H9 (cell line): ENCODE data around the gene IMPDH1. TPM values are rescaled to one million over a fixed set of nuclear protein-coding genes. Genes with fewer than 3 reads are reported as not detected.

Experiments used
- DNase-seq: peaks from one replicate; pipeline ENCODE4 v3.0.0-alpha.2; 2017
- H2AFZ ChIP-seq: one replicate; pipeline ENCODE4 v1.6.1; 2013; ENCODE audit warnings: mild to moderate bottlenecking, low read length, control low read depth, moderate library complexity
- H2AK5ac ChIP-seq: 2 replicates; pipeline ENCODE4 v1.6.1; 2013; ENCODE audit warnings: low read length, control low read depth, mixed read lengths; ENCODE audit not compliant: insufficient read length
- H2BK120ac ChIP-seq: one replicate; pipeline ENCODE4 v1.6.1; 2013; ENCODE audit warnings: low read depth, mild to moderate bottlenecking, low read length, control low read depth, inconsistent platforms; ENCODE audit not compliant: poor library complexity, severe bottlenecking
- H2BK12ac ChIP-seq: 2 replicates; pipeline ENCODE4 v1.6.1; 2013; ENCODE audit warnings: low read length, control low read depth, mixed read lengths, low read depth; ENCODE audit not compliant: insufficient read length
- H2BK15ac ChIP-seq: 2 replicates; pipeline ENCODE4 v1.6.1; 2013; ENCODE audit warnings: low read depth, low read length, control low read depth
- H2BK20ac ChIP-seq: one replicate; pipeline ENCODE4 v1.6.1; 2013; ENCODE audit warnings: low read depth, mild to moderate bottlenecking, low read length, control low read depth, inconsistent platforms; ENCODE audit not compliant: poor library complexity, severe bottlenecking
- H2BK5ac ChIP-seq: 2 replicates; pipeline ENCODE4 v1.6.1; 2013; ENCODE audit warnings: low read length, control low read depth, mixed read lengths; ENCODE audit not compliant: insufficient read length
- H3K14ac ChIP-seq: 2 replicates; pipeline ENCODE4 v1.6.1; 2013; ENCODE audit warnings: low read length, control low read depth; ENCODE audit not compliant: insufficient read depth
- H3K18ac ChIP-seq: 2 replicates; pipeline ENCODE4 v1.6.1; 2013; ENCODE audit warnings: low read depth, mild to moderate bottlenecking, mixed read lengths, low read length, control low read depth; ENCODE audit not compliant: insufficient read length
- H3K23ac ChIP-seq: 2 replicates; pipeline ENCODE4 v1.6.1; 2013; ENCODE audit warnings: low read length, control low read depth, mixed read lengths, low read depth; ENCODE audit not compliant: insufficient read length
- H3K23me2 ChIP-seq: 2 replicates; pipeline ENCODE4 v1.6.1; 2013; ENCODE audit warnings: low read depth, mild to moderate bottlenecking, mixed read lengths, low read length, control low read depth; ENCODE audit not compliant: insufficient read length, poor library complexity, severe bottlenecking
- H3K27ac ChIP-seq: 2 replicates; pipeline ENCODE4 v1.5.1; 2013; ENCODE audit warnings: low read length, control low read depth, mixed read lengths, low read depth; ENCODE audit not compliant: insufficient read length
- H3K27me3 ChIP-seq: 2 replicates; pipeline ENCODE4 v1.6.1; 2013; ENCODE audit warnings: low read length, control low read depth, inconsistent platforms; ENCODE audit not compliant: insufficient read depth
- H3K4ac ChIP-seq: 2 replicates; pipeline ENCODE4 v1.6.1; 2013; ENCODE audit warnings: low read depth, mild to moderate bottlenecking, control low read depth, inconsistent platforms, low read length, moderate library complexity
- H3K4me1 ChIP-seq: 2 replicates; pipeline ENCODE4 v1.6.1; 2013; ENCODE audit warnings: low read length, control low read depth, inconsistent platforms; ENCODE audit not compliant: insufficient read depth
- H3K4me2 ChIP-seq: 2 replicates; pipeline ENCODE4 v1.6.1; 2013; ENCODE audit warnings: low read length, control low read depth, mixed read lengths; ENCODE audit not compliant: insufficient read length, insufficient read depth
- H3K56ac ChIP-seq: 2 replicates; pipeline ENCODE4 v1.6.1; 2013; ENCODE audit warnings: low read depth, mild to moderate bottlenecking, mixed read lengths, low read length, control low read depth; ENCODE audit not compliant: insufficient read length
- H3K79me1 ChIP-seq: 2 replicates; pipeline ENCODE4 v1.6.1; 2013; ENCODE audit warnings: low read depth, mild to moderate bottlenecking, moderate library complexity, low read length, control low read depth, inconsistent platforms; ENCODE audit not compliant: insufficient read depth, poor library complexity, severe bottlenecking
- H3K79me2 ChIP-seq: 2 replicates; pipeline ENCODE4 v1.6.1; 2013; ENCODE audit warnings: low read length, control low read depth, inconsistent platforms; ENCODE audit not compliant: insufficient read depth
- H3K9ac ChIP-seq: 2 replicates; pipeline ENCODE4 v1.6.1; 2013; ENCODE audit warnings: low read length, control low read depth, mixed read lengths; ENCODE audit not compliant: insufficient read length; ENCODE audit errors: extremely low read depth
- H3K9me3 ChIP-seq: one replicate; pipeline ENCODE4 v1.6.1; 2013; ENCODE audit warnings: low read depth, low read length, inconsistent platforms; ENCODE audit not compliant: control insufficient read depth
- H3T11ph ChIP-seq: one replicate; pipeline ENCODE4 v1.6.1; 2013; ENCODE audit warnings: mild to moderate bottlenecking, low read length, control low read depth, inconsistent platforms
- H4K20me1 ChIP-seq: one replicate; pipeline ENCODE4 v1.6.1; 2013; ENCODE audit not compliant: control insufficient read depth, insufficient read length, insufficient read depth
- H4K5ac ChIP-seq: 2 replicates; pipeline ENCODE4 v1.6.1; 2013; ENCODE audit warnings: low read depth, mild to moderate bottlenecking, mixed read lengths, low read length, control low read depth; ENCODE audit not compliant: insufficient read length
- H4K8ac ChIP-seq: replicated peaks from 2 replicates; pipeline ENCODE4 v1.6.1; 2013; ENCODE audit warnings: low read length, control low read depth, mixed read lengths, low read depth; ENCODE audit not compliant: insufficient read length
- H4K91ac ChIP-seq: 2 replicates; pipeline ENCODE4 v1.6.1; 2013; ENCODE audit warnings: low read depth, mild to moderate bottlenecking, moderate library complexity, mixed read lengths, low read length, control low read depth; ENCODE audit not compliant: insufficient read length
- H3K27ac Mint-ChIP-seq, 3 experiments: 2 replicates in 2 of 3; 3 replicates in 1 of 3; pipeline ENCODE4 v1.8.0; 2020 to 2021; ENCODE audit warnings: mixed read lengths in 3 of 3, mild to moderate bottlenecking in 1 of 3, moderate library complexity in 1 of 3
- H3K27me3 Mint-ChIP-seq: 2 replicates; pipeline ENCODE4 v1.8.0; 2021; ENCODE audit warnings: low read depth, mild to moderate bottlenecking, moderate library complexity, mixed read lengths
- H3K36me3 Mint-ChIP-seq, 3 experiments: 2 replicates in 2 of 3; 3 replicates in 1 of 3; pipeline ENCODE4 v1.8.0; 2020 to 2021; ENCODE audit warnings: low read depth in 3 of 3, mixed read lengths in 3 of 3; ENCODE audit not compliant: insufficient read depth in 1 of 3
- H3K4me1 Mint-ChIP-seq, 2 experiments: 2 replicates each; pipeline ENCODE4 v1.8.0; 2020; ENCODE audit warnings: mixed read lengths in 2 of 2
- H3K4me3 Mint-ChIP-seq, 2 experiments: 2 replicates in 1 of 2; 3 replicates in 1 of 2; pipeline ENCODE4 v1.8.0; 2020 to 2021; ENCODE audit warnings: mild to moderate bottlenecking in 2 of 2, mixed read lengths in 2 of 2, moderate library complexity in 1 of 2
- H3K9me3 Mint-ChIP-seq, 2 experiments: 2 replicates in 1 of 2; 3 replicates in 1 of 2; pipeline ENCODE4 v1.8.0; 2020; ENCODE audit warnings: mild to moderate bottlenecking in 2 of 2, mixed read lengths in 2 of 2, moderate library complexity in 1 of 2
- WGBS: extraction: QIAGEN DNeasy Blood & Tissue Kit; methylation state at CpG from one replicate; pipeline ENCODE4 v1.1.7; 2013; ENCODE audit warnings: missing lambda C conversion rate, low lambda C conversion rate, mixed read lengths; ENCODE audit not compliant: insufficient read length; ENCODE audit errors: extremely low coverage; 5-methylcytosine and 5-hydroxymethylcytosine counted together
- total RNA-seq: library from RNA; stranded (reverse); gene quantifications from 2 replicates; pipeline ENCODE4 v1.2.1, GENCODE V29; 2021
- TF ChIP-seq, protein P1 (sequence below): fragments of 200-600 bp; sonication (generic); conservative IDR thresholded peaks from 3 replicates; pipeline ENCODE4 v1.8.0; 2021; ENCODE audit warnings: antibody characterized with exemption, mild to moderate bottlenecking

The IMPDH1 gene
- total RNA-seq, 1 experiment from 2014 or later: 35.2 TPM

DNA sequence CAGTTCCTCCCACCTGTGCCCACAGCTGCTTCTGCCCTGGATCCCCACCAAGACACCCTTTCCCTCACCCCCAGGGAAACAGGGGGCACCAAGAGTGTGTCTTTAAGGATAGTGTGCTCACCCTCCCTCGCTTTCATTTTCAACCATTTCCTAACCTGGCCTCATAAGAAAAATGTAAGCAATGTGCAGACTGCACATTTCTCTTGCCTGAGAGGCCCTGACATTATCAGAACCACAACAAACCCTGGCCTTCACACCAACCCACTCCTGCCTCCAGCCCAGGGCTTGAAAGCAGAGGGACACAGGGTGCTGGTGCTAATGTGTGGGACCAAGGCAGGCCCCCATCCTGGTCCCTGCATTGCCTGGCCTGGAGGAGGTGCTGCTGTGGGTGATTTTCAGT is 11.0 kb upstream of the IMPDH1 start:
- Histone ChIP-seq H4K8ac (no peak overlapping the region), H2BK120ac (no peak overlapping the region), H2BK20ac (no peak overlapping the region), H4K5ac (no peak overlapping the region), H3K27ac (no peak overlapping the region), H3K27me3 (no peaks in the 10 kb centered on the region), H3K4ac (no peak overlapping the region), H2BK12ac (no peak overlapping the region), H3K23me2 (no peaks in the 10 kb centered on the region), H3K79me2 (no peaks in the 10 kb centered on the region), H3T11ph (no peak overlapping the region), H2BK15ac (no peak overlapping the region), H3K56ac (no peak overlapping the region), H3K4me1 (no peaks in the 10 kb centered on the region), H3K18ac (no peak overlapping the region), H3K9me3 (no peaks in the 10 kb centered on the region), H2BK5ac (no peak overlapping the region), H3K23ac (no peak overlapping the region), H3K4me2 (no peak overlapping the region), H4K91ac (no peak overlapping the region), H4K20me1 (no peaks in the 10 kb centered on the region), H2AFZ (no peak overlapping the region), H3K9ac (no peak overlapping the region), H2AK5ac (no peak overlapping the region), H3K14ac (no peak overlapping the region), H3K79me1 (no peaks in the 10 kb centered on the region)
- TF ChIP-seq, protein P1, sequence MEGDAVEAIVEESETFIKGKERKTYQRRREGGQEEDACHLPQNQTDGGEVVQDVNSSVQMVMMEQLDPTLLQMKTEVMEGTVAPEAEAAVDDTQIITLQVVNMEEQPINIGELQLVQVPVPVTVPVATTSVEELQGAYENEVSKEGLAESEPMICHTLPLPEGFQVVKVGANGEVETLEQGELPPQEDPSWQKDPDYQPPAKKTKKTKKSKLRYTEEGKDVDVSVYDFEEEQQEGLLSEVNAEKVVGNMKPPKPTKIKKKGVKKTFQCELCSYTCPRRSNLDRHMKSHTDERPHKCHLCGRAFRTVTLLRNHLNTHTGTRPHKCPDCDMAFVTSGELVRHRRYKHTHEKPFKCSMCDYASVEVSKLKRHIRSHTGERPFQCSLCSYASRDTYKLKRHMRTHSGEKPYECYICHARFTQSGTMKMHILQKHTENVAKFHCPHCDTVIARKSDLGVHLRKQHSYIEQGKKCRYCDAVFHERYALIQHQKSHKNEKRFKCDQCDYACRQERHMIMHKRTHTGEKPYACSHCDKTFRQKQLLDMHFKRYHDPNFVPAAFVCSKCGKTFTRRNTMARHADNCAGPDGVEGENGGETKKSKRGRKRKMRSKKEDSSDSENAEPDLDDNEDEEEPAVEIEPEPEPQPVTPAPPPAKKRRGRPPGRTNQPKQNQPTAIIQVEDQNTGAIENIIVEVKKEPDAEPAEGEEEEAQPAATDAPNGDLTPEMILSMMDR: no peak
- H3K4me1 Mint-ChIP-seq: no peaks in the 10 kb centered on the region
- WGBS: no CpG with 5 or more reads among the region's 1 CpG
- H3K27ac Mint-ChIP-seq: no peak overlapping the region
- no peaks in the 10 kb centered on the region for H3K36me3 Mint-ChIP-seq
- H3K9me3 Mint-ChIP-seq: no peaks in the 10 kb centered on the region
- DNase-seq: no peak
- no peak overlapping the region for H3K4me3 Mint-ChIP-seq
- peaks cover 25% of the 10 kb centered on the region for H3K27me3 Mint-ChIP-seq
